ENCODE measurements around the gene SCGB3A1.

Gene SCGB3A1

GRCh38 chr5:180553530-180553929 lies 37.8 kb downstream of the SCGB3A1 start:
- Histone ChIP-seq H3K36me3 (peaks cover 48% of the 10 kb centered on the region), H3K27me3 (no peaks in the 10 kb centered on the region), H3K4me3 (ENCODE audit: low read depth in 1 of 2, low read length in 1 of 2) (no peak overlapping the region), H3K9me3 (no peaks in the 10 kb centered on the region), H3K4me1 (ENCODE audit: control insufficient read depth in 1 of 2, insufficient read depth in 1 of 2, low read depth in 1 of 2, low read length in 1 of 2) (no peaks in the 10 kb centered on the region), H3K27ac (no peak overlapping the region)
- TF ChIP-seq CTCF (IDR thresholded peaks at IDR 0.05) = no peak

- Histone ChIP-seq H3K36me3 (peaks cover 26% of the 10 kb centered on the region), H3K9me3 (no peaks in the 10 kb centered on the region), H3K27ac (no peak overlapping the region), H3K4me3 (ENCODE audit: low read depth in 1 of 2, low read length in 1 of 2) (no peak overlapping the region), H3K4me1 (ENCODE audit: control insufficient read depth in 1 of 2, insufficient read depth in 1 of 2, low read depth in 1 of 2, low read length in 1 of 2) (no peaks in the 10 kb centered on the region), H3K27me3 (no peaks in the 10 kb centered on the region)
- TF ChIP-seq CTCF (IDR thresholded peaks at IDR 0.05) = no peak
These were observed 42.7 kb downstream of the SCGB3A1 start for GRCh38 chr5:180548563-180548962.

GRCh38 chr5:180545248-180545647 lies 46.1 kb downstream of the SCGB3A1 start:
- no peaks in the 10 kb centered on the region for H3K27me3 ChIP-seq
- TF ChIP-seq CTCF (IDR thresholded peaks at IDR 0.05) = no peak

GRCh38 chr5:180541710-180542109 lies 49.6 kb downstream of the SCGB3A1 start:
- Histone ChIP-seq H3K9me3 (no peaks in the 10 kb centered on the region), H3K27me3 (no peaks in the 10 kb centered on the region), H3K4me1 (ENCODE audit: control insufficient read depth in 1 of 2, insufficient read depth in 1 of 2, low read depth in 1 of 2, low read length in 1 of 2) (no peaks in the 10 kb centered on the region), H3K36me3 (peaks cover 5% of the 10 kb centered on the region), H3K27ac (no peak overlapping the region), H3K4me3 (ENCODE audit: low read depth in 1 of 2, low read length in 1 of 2) (no peak overlapping the region)
- no peak for TF ChIP-seq CTCF (IDR thresholded peaks at IDR 0.05)

More at GRCh38 chr5:180545248-180545647, 46.1 kb downstream of the SCGB3A1 start:
- H3K36me3 ChIP-seq = peaks cover 14% of the 10 kb centered on the region
- H3K27ac ChIP-seq = no peak overlapping the region
- no peaks in the 10 kb centered on the region for H3K9me3 ChIP-seq
- no peaks in the 10 kb centered on the region for H3K4me1 ChIP-seq (ENCODE audit: control insufficient read depth in 1 of 2, insufficient read depth in 1 of 2, low read depth in 1 of 2, low read length in 1 of 2)
- no peak overlapping the region for H3K4me3 ChIP-seq (ENCODE audit: low read depth in 1 of 2, low read length in 1 of 2)
